ENCODE measurements around the gene APBA1. TPM values are rescaled to one million over a fixed set of nuclear protein-coding genes. Genes with fewer than 3 reads are reported as not detected.

The APBA1 gene
- total RNA-seq, 1 experiment from 2014 or later: 1.8 TPM

DNA sequence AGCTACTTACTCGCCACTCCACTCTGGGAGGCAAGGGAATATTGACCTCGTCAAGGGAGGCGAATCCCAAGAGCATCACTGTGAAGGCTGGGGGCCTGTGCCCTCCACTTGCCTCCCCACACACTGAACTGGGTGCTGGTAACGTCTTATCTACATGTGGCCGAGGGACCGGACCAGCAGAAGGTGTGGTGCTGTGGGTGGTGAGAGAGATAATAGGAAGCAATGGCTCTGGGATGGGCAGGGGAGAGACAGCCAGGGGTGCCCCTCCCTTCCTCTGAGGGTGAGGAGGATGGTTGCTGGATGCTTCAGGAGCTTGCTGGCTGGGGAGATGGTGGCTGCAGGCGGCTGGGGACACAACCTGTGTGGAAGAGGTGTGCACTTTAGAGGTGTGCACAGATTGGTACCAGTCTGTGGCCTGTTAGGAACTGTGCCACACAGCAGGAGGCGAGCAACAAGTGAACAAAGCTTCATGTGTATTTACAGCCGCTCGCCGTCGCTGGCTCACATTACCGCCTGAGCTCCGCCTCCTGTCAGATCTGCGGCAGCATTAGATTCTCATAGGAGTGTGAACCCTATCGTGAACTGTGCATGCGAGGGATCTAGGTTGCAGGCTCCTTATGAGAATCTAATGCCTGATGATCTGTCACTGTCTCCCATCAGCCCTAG is 246.9 kb downstream of the APBA1 start:
- Histone ChIP-seq H4K20me1 (ENCODE audit: control insufficient read depth, insufficient read depth, insufficient read length) (no peaks in the 10 kb centered on the region), H3K4me2 (ENCODE audit: insufficient read depth, insufficient read length, low read length) (no peak overlapping the region), H2BK120ac (ENCODE audit: low read depth, low read length, poor library complexity, severe bottlenecking) (no peak overlapping the region), H2BK5ac (ENCODE audit: insufficient read length, low read length) (no peak overlapping the region), H3K4ac (ENCODE audit: low read depth, low read length) (no peak overlapping the region), H3K23ac (ENCODE audit: insufficient read length, low read depth, low read length) (no peak overlapping the region), H2BK20ac (ENCODE audit: low read depth, low read length, poor library complexity, severe bottlenecking) (no peak overlapping the region), H3K9me3 (ENCODE audit: control insufficient read depth, low read depth, low read length) (no peaks in the 10 kb centered on the region), H3K23me2 (ENCODE audit: insufficient read length, low read depth, low read length, poor library complexity, severe bottlenecking) (no peaks in the 10 kb centered on the region), H4K5ac (ENCODE audit: insufficient read length, low read depth, low read length) (no peak overlapping the region), H3K4me1 (ENCODE audit: insufficient read depth, low read length) (no peaks in the 10 kb centered on the region), H4K8ac (replicated peaks; ENCODE audit: insufficient read length, low read depth, low read length) (no peak overlapping the region), H3K18ac (ENCODE audit: insufficient read length, low read depth, low read length) (no peak overlapping the region), H3K79me1 (ENCODE audit: insufficient read depth, low read depth, low read length, poor library complexity, severe bottlenecking) (no peaks in the 10 kb centered on the region), H4K91ac (ENCODE audit: insufficient read length, low read depth, low read length) (no peak overlapping the region), H2AFZ (ENCODE audit: low read length) (no peak overlapping the region), H2AK5ac (ENCODE audit: insufficient read length, low read length) (no peak overlapping the region), H2BK15ac (ENCODE audit: low read depth, low read length) (no peak overlapping the region), H3T11ph (ENCODE audit: low read length) (no peak overlapping the region), H3K56ac (ENCODE audit: insufficient read length, low read depth, low read length) (no peak overlapping the region), H3K79me2 (ENCODE audit: insufficient read depth, low read length) (no peaks in the 10 kb centered on the region), H2BK12ac (ENCODE audit: insufficient read length, low read depth, low read length) (no peak overlapping the region), H3K9ac (ENCODE audit: extremely low read depth, insufficient read length, low read length) (no peak overlapping the region), H3K27me3 (ENCODE audit: insufficient read depth, low read length) (no peaks in the 10 kb centered on the region), H3K14ac (ENCODE audit: insufficient read depth, low read length) (no peak overlapping the region; the same call in 1 of the 2 replicates), H3K27ac (ENCODE audit: insufficient read length, low read depth, low read length) (no peak overlapping the region)
- Mint-ChIP-seq H3K27ac (no peak overlapping the region; a peak in 2 of 7 replicates), H3K4me1 (peaks cover 5 to 16% of the 10 kb centered on the region in 2 experiments; a peak in 3 of 4 replicates), H3K27me3 (ENCODE audit: low read depth) (no peaks in the 10 kb centered on the region), H3K4me3 (no peak overlapping the region), H3K36me3 (ENCODE audit: insufficient read depth in 1 of 3, low read depth in 3 of 3) (peaks cover 9 to 14% (median 12%) of the 10 kb centered on the region in 3 experiments; a peak in 6 of 7 replicates), H3K9me3 (peaks cover 12 to 16% of the 10 kb centered on the region in 2 experiments)
- DNase-seq: no peak
- WGBS (ENCODE audit: extremely low coverage, insufficient read length, low lambda C conversion rate): no CpG with 5 or more reads among the region's 17 CpGs
- TF ChIP-seq, protein P1, sequence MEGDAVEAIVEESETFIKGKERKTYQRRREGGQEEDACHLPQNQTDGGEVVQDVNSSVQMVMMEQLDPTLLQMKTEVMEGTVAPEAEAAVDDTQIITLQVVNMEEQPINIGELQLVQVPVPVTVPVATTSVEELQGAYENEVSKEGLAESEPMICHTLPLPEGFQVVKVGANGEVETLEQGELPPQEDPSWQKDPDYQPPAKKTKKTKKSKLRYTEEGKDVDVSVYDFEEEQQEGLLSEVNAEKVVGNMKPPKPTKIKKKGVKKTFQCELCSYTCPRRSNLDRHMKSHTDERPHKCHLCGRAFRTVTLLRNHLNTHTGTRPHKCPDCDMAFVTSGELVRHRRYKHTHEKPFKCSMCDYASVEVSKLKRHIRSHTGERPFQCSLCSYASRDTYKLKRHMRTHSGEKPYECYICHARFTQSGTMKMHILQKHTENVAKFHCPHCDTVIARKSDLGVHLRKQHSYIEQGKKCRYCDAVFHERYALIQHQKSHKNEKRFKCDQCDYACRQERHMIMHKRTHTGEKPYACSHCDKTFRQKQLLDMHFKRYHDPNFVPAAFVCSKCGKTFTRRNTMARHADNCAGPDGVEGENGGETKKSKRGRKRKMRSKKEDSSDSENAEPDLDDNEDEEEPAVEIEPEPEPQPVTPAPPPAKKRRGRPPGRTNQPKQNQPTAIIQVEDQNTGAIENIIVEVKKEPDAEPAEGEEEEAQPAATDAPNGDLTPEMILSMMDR (conservative IDR thresholded peaks at IDR 0.05): no peak

All from H9 (cell line).